ENCODE data around the gene ELOF1.

ELOF1 gene

GRCh38 chr19:11539495-11540365 lies 19.3 kb downstream of the ELOF1 start:
- Histone ChIP-seq H2AFZ (ENCODE audit: low read depth, low read length) (no peak overlapping the region), H3K9me3 (ENCODE audit: insufficient read depth, low read length, severe bottlenecking) (no peaks in the 10 kb centered on the region), H3K79me2 (ENCODE audit: insufficient read depth, low read length) (no peaks in the 10 kb centered on the region), H4K20me1 (ENCODE audit: insufficient read depth, low read length) (no peaks in the 10 kb centered on the region), H3K4me2 (ENCODE audit: insufficient read depth, low read length) (no peak overlapping the region), H3K27me3 (ENCODE audit: insufficient read depth, low read length, poor library complexity) (no peaks in the 10 kb centered on the region), H3K27ac (ENCODE audit: low read length) (no peak overlapping the region), H3K9ac (ENCODE audit: low read depth, low read length) (no peak overlapping the region), H3K36me3 (ENCODE audit: insufficient read depth, low read length) (no peaks in the 10 kb centered on the region), H3K4me1 (ENCODE audit: insufficient read depth, low read length) (no peaks in the 10 kb centered on the region), H3K4me3 (ENCODE audit: low read depth in 1 of 2, low read length in 2 of 2) (no peak overlapping the region)
- TF ChIP-seq, protein P1, sequence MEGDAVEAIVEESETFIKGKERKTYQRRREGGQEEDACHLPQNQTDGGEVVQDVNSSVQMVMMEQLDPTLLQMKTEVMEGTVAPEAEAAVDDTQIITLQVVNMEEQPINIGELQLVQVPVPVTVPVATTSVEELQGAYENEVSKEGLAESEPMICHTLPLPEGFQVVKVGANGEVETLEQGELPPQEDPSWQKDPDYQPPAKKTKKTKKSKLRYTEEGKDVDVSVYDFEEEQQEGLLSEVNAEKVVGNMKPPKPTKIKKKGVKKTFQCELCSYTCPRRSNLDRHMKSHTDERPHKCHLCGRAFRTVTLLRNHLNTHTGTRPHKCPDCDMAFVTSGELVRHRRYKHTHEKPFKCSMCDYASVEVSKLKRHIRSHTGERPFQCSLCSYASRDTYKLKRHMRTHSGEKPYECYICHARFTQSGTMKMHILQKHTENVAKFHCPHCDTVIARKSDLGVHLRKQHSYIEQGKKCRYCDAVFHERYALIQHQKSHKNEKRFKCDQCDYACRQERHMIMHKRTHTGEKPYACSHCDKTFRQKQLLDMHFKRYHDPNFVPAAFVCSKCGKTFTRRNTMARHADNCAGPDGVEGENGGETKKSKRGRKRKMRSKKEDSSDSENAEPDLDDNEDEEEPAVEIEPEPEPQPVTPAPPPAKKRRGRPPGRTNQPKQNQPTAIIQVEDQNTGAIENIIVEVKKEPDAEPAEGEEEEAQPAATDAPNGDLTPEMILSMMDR (IDR thresholded peaks at IDR 0.05; ENCODE audit: borderline replicate concordance, extremely low read depth, low read length, poor library complexity, severe bottlenecking), result no peak
- no peak for TF ChIP-seq EZH2 (IDR thresholded peaks at IDR 0.05; ENCODE audit: borderline replicate concordance, low read depth, low read length, severe bottlenecking)
- DNase-seq, result no peak
- ATAC-seq (ENCODE audit: insufficient read depth, low read depth), result no peak

- Histone ChIP-seq H2AFZ (ENCODE audit: low read depth, low read length) (0 out of 2 replicates have a peak within 1 kb of the TSS, but pooled peaks have one; percentile 28), H3K27ac (ENCODE audit: low read length) (no peak within 1 kb of the TSS), H3K79me2 (ENCODE audit: insufficient read depth, low read length) (no peaks in the 10 kb centered on the region), H3K4me1 (ENCODE audit: insufficient read depth, low read length) (no peaks in the 10 kb centered on the region), H3K4me2 (ENCODE audit: insufficient read depth, low read length) (no peak within 1 kb of the TSS), H3K9ac (ENCODE audit: low read depth, low read length) (no peak within 1 kb of the TSS), H3K9me3 (ENCODE audit: insufficient read depth, low read length, severe bottlenecking) (no peaks in the 10 kb centered on the region), H3K27me3 (ENCODE audit: insufficient read depth, low read length, poor library complexity) (no peaks in the 10 kb centered on the region), H4K20me1 (ENCODE audit: insufficient read depth, low read length) (no peaks in the 10 kb centered on the region), H3K4me3 (ENCODE audit: low read depth in 1 of 2, low read length in 2 of 2) (no peak within 1 kb of the TSS), H3K36me3 (ENCODE audit: insufficient read depth, low read length) (no peaks in the 10 kb centered on the region)
- no peak for DNase-seq
- ATAC-seq (ENCODE audit: insufficient read depth, low read depth), result no peak
- TF ChIP-seq, protein P1 (IDR thresholded peaks at IDR 0.05; ENCODE audit: borderline replicate concordance, extremely low read depth, low read length, poor library complexity, severe bottlenecking), result no peak
- no peak for TF ChIP-seq EZH2 (IDR thresholded peaks at IDR 0.05; ENCODE audit: borderline replicate concordance, low read depth, low read length, severe bottlenecking)
Measured at GRCh38 chr19:11538232-11539036, 20.6 kb downstream of the ELOF1 start, which contains the start of gene CNN1. Gene CNN1 (plus strand): TSS chr19:11538851. CDS start chr19:11538928, 77 bp downstream.

- no peaks in the 10 kb centered on the region for H3K79me2 ChIP-seq (ENCODE audit: insufficient read depth, low read length)
- TF ChIP-seq, protein P1 (IDR thresholded peaks at IDR 0.05; ENCODE audit: borderline replicate concordance, extremely low read depth, low read length, poor library complexity, severe bottlenecking), result peak; percentile 58
- TF ChIP-seq EZH2 (IDR thresholded peaks at IDR 0.05; ENCODE audit: borderline replicate concordance, low read depth, low read length, severe bottlenecking), result no peak
- H3K27me3 ChIP-seq (ENCODE audit: insufficient read depth, low read length, poor library complexity), result no peaks in the 10 kb centered on the region
- H3K27ac ChIP-seq (ENCODE audit: low read length), result no peak overlapping the region
- H2AFZ ChIP-seq (ENCODE audit: low read depth, low read length), result no peak overlapping the region
- peak; percentile 58 for DNase-seq
- H3K9me3 ChIP-seq (ENCODE audit: insufficient read depth, low read length, severe bottlenecking), result no peaks in the 10 kb centered on the region
- no peaks in the 10 kb centered on the region for H3K36me3 ChIP-seq (ENCODE audit: insufficient read depth, low read length)
- ATAC-seq (ENCODE audit: insufficient read depth, low read depth), result peak; percentile 78
- H3K9ac ChIP-seq (ENCODE audit: low read depth, low read length), result no peak overlapping the region
- no peaks in the 10 kb centered on the region for H3K4me1 ChIP-seq (ENCODE audit: insufficient read depth, low read length)
- no peak overlapping the region for H3K4me2 ChIP-seq (ENCODE audit: insufficient read depth, low read length)
- H3K4me3 ChIP-seq (ENCODE audit: low read depth in 1 of 2, low read length in 2 of 2), result no peak overlapping the region
- H4K20me1 ChIP-seq (ENCODE audit: insufficient read depth, low read length), result no peaks in the 10 kb centered on the region
Measured at GRCh38 chr19:11535792-11536595, 23.0 kb downstream of the ELOF1 start.

All from DND-41 (cell line).